ENCODE data around the gene B4GALNT2.

GRCh38 chr17:49108318-49108717 is 24.3 kb upstream of the B4GALNT2 start:
- TF ChIP-seq CTCF (IDR thresholded peaks at IDR 0.05) (no peak), EZH2 (IDR thresholded peaks at IDR 0.05; ENCODE audit: borderline replicate concordance, insufficient read depth, low read depth, low read length, poor library complexity, severe bottlenecking) (no peak)
